Endothelial cell (in vitro differentiated cells): ENCODE results near the gene DOLK. TPM values are rescaled to one million over a fixed set of nuclear protein-coding genes. Genes with fewer than 3 reads are reported as not detected.

Experiments used
- DNase-seq: peaks from one replicate; pipeline ENCODE4 v3.0.0; 2021; ENCODE audit warnings: low spot score
- H3K27ac Mint-ChIP-seq: one replicate; pipeline ENCODE4 v1.8.0; 2021; ENCODE audit warnings: mixed read lengths, inconsistent platforms; ENCODE audit not compliant: unreplicated experiment
- H3K27me3 Mint-ChIP-seq: one replicate; pipeline ENCODE4 v1.8.0; 2021; ENCODE audit warnings: mild to moderate bottlenecking, moderate library complexity, mixed read lengths, inconsistent platforms; ENCODE audit not compliant: unreplicated experiment
- H3K36me3 Mint-ChIP-seq: one replicate; pipeline ENCODE4 v1.8.0; 2021; ENCODE audit warnings: mild to moderate bottlenecking, low read depth, mixed read lengths, inconsistent platforms; ENCODE audit not compliant: unreplicated experiment
- H3K4me1 Mint-ChIP-seq: one replicate; pipeline ENCODE4 v1.8.0; 2021; ENCODE audit warnings: mild to moderate bottlenecking, mixed read lengths, inconsistent platforms; ENCODE audit not compliant: unreplicated experiment
- H3K4me3 Mint-ChIP-seq: one replicate; pipeline ENCODE4 v1.8.0; 2021; ENCODE audit warnings: mild to moderate bottlenecking, mixed read lengths, inconsistent platforms; ENCODE audit not compliant: unreplicated experiment
- H3K9me3 Mint-ChIP-seq: one replicate; pipeline ENCODE4 v1.8.0; 2021; ENCODE audit warnings: mixed read lengths, inconsistent platforms; ENCODE audit not compliant: unreplicated experiment
- CTCF ChIP-seq: fragments of 200-600 bp; sonication (generic); IDR thresholded peaks from one replicate; pipeline ENCODE4 v1.5.0; 2021; ENCODE audit warnings: antibody characterized with exemption; ENCODE audit not compliant: unreplicated experiment
- total RNA-seq: library from RNA; stranded (reverse); fragmentation: NEBNext Ultra II Directional; extraction: Animal tissue kit (Norgen Biotek cat#: 25700); gene quantifications from one replicate; pipeline ENCODE4 v1.2.1, GENCODE V29; 2021; ENCODE audit not compliant: unreplicated experiment

DOLK gene
- total RNA-seq, 1 donor from 2014 or later: 18.2 TPM

- H3K9me3 Mint-ChIP-seq: no peaks in the 10 kb centered on the region
- no peak for DNase-seq
- H3K27ac Mint-ChIP-seq: no peak overlapping the region
- H3K4me3 Mint-ChIP-seq: no peak overlapping the region
- H3K27me3 Mint-ChIP-seq: peaks cover 4% of the 10 kb centered on the region
- TF ChIP-seq CTCF: no peak
- H3K36me3 Mint-ChIP-seq: peaks cover 3% of the 10 kb centered on the region
- H3K4me1 Mint-ChIP-seq: peaks cover 4% of the 10 kb centered on the region
These were observed 46.0 kb downstream of the DOLK start for GRCh38 chr9:128901379-128901778.

- no peak for DNase-seq
- Mint-ChIP-seq H3K4me3 (no peak overlapping the region), H3K4me1 (peaks cover 4% of the 10 kb centered on the region), H3K27ac (peak overlapping the region; percentile 27), H3K9me3 (no peaks in the 10 kb centered on the region), H3K27me3 (peaks cover 4% of the 10 kb centered on the region), H3K36me3 (peaks cover 3% of the 10 kb centered on the region)
- no peak for TF ChIP-seq CTCF
These were observed 47.7 kb downstream of the DOLK start for GRCh38 chr9:128899566-128900322.

- Mint-ChIP-seq H3K9me3 (no peaks in the 10 kb centered on the region), H3K27ac (no peak overlapping the region), H3K4me3 (no peak overlapping the region), H3K36me3 (peaks cover 3% of the 10 kb centered on the region), H3K4me1 (peaks cover 4% of the 10 kb centered on the region), H3K27me3 (peaks cover 4% of the 10 kb centered on the region)
- TF ChIP-seq CTCF: no peak
- DNase-seq: no peak
These were observed 48.4 kb downstream of the DOLK start for GRCh38 chr9:128898845-128899565.

- peaks cover 4% of the 10 kb centered on the region for H3K4me1 Mint-ChIP-seq
- no peaks in the 10 kb centered on the region for H3K9me3 Mint-ChIP-seq
- TF ChIP-seq CTCF: no peak
- DNase-seq: no peak
- no peak overlapping the region for H3K27ac Mint-ChIP-seq
- no peak overlapping the region for H3K4me3 Mint-ChIP-seq
- H3K36me3 Mint-ChIP-seq: peaks cover 7% of the 10 kb centered on the region
- peaks cover 4% of the 10 kb centered on the region for H3K27me3 Mint-ChIP-seq
These were observed 49.0 kb downstream of the DOLK start for GRCh38 chr9:128898382-128898781.

GRCh38 chr9:128895556-128895955, 51.8 kb downstream of the DOLK start:
- peaks cover 8% of the 10 kb centered on the region for H3K36me3 Mint-ChIP-seq
- DNase-seq: no peak
- TF ChIP-seq CTCF: no peak
- no peaks in the 10 kb centered on the region for H3K9me3 Mint-ChIP-seq
- H3K27me3 Mint-ChIP-seq: peaks cover 3% of the 10 kb centered on the region
- H3K4me3 Mint-ChIP-seq: no peak overlapping the region
- H3K4me1 Mint-ChIP-seq: peaks cover 4% of the 10 kb centered on the region
- no peak overlapping the region for H3K27ac Mint-ChIP-seq
